Osteocyte (in vitro differentiated cells): ENCODE measurements around the gene PDIK1L. TPM values are rescaled to one million over a fixed set of nuclear protein-coding genes. Genes with fewer than 3 reads are reported as not detected.

Experiments
- DNase-seq: peaks from one replicate; pipeline ENCODE4 v3.0.0; 2021; ENCODE audit warnings: mixed read lengths; ENCODE audit not compliant: unreplicated experiment; ENCODE audit errors: extremely low spot score
- H3K27ac Mint-ChIP-seq: one replicate; pipeline ENCODE4 v1.8.0; 2021; ENCODE audit warnings: mild to moderate bottlenecking, mixed read lengths; ENCODE audit not compliant: unreplicated experiment
- H3K27me3 Mint-ChIP-seq: one replicate; pipeline ENCODE4 v1.8.0; 2021; ENCODE audit warnings: mixed read lengths; ENCODE audit not compliant: unreplicated experiment
- H3K36me3 Mint-ChIP-seq: one replicate; pipeline ENCODE4 v1.8.0; 2021; ENCODE audit warnings: mixed read lengths; ENCODE audit not compliant: unreplicated experiment
- H3K4me1 Mint-ChIP-seq: one replicate; pipeline ENCODE4 v1.8.0; 2021; ENCODE audit warnings: mixed read lengths; ENCODE audit not compliant: unreplicated experiment
- H3K4me3 Mint-ChIP-seq: one replicate; pipeline ENCODE4 v1.8.0; 2021; ENCODE audit warnings: mild to moderate bottlenecking, moderate library complexity, mixed read lengths; ENCODE audit not compliant: unreplicated experiment
- H3K9me3 Mint-ChIP-seq: one replicate; pipeline ENCODE4 v1.8.0; 2021; ENCODE audit warnings: mixed read lengths; ENCODE audit not compliant: unreplicated experiment
- total RNA-seq: library from RNA; stranded (reverse); gene quantifications from 2 replicates; pipeline ENCODE4 v1.2.1, GENCODE V29; 2021
- TF ChIP-seq, protein P1 (sequence below): fragments of 200-600 bp; sonication (generic); IDR thresholded peaks from 2 replicates; pipeline ENCODE4 v1.5.0; 2021; ENCODE audit warnings: antibody characterized with exemption, mild to moderate bottlenecking, moderate library complexity

Gene PDIK1L
- total RNA-seq, 1 donor from 2014 or later: 7.8 TPM

DNA sequence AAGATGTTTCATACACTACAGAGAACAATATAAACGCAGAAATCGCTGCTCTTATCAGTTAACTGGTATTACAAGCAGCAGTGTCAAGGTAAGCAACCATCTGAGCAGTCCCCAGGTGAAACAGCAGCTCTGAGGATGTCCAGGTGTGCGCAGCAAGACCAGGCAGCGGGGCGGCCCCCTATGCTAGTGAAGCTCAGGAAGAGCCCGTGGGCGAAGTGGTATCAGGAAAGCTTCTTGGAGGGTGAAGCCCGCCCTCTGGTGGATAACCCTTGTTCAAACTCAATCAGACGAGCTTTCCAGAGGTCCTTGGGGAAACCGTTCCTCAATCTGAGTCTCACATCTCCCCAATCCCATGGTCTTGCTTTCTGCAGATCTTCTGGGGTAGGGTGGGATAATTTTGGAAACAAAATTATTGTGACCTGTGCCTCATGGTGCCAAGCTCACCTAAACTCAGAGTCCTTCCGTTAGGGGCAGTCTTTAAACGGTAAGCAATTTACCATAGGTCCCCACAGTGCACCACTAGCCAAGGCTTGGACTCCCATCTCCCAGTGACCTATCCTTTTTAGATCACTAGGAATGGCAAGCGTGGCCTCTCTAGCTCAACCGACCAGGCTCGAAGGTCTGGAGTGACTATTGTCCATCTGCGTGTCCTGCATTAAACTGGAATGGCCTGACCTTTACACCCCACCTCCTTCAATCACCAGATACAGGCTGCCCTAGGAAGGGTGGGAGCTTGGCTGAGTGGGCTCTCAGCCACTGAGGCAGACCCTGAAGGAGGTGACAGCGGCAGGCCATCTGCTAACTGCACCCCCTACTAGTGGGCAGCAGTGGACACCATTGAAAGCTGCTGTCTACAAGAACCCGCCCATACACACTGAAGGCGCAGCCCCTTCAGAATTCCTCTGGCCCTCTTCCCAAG lies 33.7 kb downstream of the PDIK1L start:
- peaks cover 28% of the 10 kb centered on the region for H3K27me3 Mint-ChIP-seq
- TF ChIP-seq, protein P1, sequence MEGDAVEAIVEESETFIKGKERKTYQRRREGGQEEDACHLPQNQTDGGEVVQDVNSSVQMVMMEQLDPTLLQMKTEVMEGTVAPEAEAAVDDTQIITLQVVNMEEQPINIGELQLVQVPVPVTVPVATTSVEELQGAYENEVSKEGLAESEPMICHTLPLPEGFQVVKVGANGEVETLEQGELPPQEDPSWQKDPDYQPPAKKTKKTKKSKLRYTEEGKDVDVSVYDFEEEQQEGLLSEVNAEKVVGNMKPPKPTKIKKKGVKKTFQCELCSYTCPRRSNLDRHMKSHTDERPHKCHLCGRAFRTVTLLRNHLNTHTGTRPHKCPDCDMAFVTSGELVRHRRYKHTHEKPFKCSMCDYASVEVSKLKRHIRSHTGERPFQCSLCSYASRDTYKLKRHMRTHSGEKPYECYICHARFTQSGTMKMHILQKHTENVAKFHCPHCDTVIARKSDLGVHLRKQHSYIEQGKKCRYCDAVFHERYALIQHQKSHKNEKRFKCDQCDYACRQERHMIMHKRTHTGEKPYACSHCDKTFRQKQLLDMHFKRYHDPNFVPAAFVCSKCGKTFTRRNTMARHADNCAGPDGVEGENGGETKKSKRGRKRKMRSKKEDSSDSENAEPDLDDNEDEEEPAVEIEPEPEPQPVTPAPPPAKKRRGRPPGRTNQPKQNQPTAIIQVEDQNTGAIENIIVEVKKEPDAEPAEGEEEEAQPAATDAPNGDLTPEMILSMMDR: peak; percentile 83
- H3K4me1 Mint-ChIP-seq: peaks cover 2% of the 10 kb centered on the region
- H3K9me3 Mint-ChIP-seq: no peaks in the 10 kb centered on the region
- H3K36me3 Mint-ChIP-seq: no peaks in the 10 kb centered on the region
- no peak overlapping the region for H3K27ac Mint-ChIP-seq
- DNase-seq: peak; percentile 89
- H3K4me3 Mint-ChIP-seq: no peak overlapping the region

DNA sequence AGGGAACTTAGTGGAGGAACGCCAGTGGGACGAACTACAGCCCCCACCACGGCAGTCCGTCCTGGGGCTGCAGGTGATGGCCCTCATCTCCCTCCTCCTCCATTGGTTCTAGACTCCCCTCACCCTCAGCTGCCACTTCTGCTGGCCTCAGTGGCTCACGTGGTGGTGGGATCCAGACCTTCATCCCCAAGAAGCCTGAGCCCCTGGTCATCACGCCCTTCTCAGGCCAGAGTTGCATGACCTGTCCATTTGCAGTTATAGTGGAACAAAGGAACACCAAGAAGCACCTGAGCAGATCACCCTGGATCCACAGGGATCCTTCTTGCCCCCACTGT lies 34.3 kb downstream of the PDIK1L start:
- Mint-ChIP-seq H3K27me3 (peaks cover 29% of the 10 kb centered on the region), H3K27ac (no peak overlapping the region), H3K4me1 (peaks cover 2% of the 10 kb centered on the region), H3K36me3 (no peaks in the 10 kb centered on the region), H3K4me3 (no peak overlapping the region), H3K9me3 (no peaks in the 10 kb centered on the region)
- no peak for DNase-seq
- TF ChIP-seq, protein P1: no peak

DNA sequence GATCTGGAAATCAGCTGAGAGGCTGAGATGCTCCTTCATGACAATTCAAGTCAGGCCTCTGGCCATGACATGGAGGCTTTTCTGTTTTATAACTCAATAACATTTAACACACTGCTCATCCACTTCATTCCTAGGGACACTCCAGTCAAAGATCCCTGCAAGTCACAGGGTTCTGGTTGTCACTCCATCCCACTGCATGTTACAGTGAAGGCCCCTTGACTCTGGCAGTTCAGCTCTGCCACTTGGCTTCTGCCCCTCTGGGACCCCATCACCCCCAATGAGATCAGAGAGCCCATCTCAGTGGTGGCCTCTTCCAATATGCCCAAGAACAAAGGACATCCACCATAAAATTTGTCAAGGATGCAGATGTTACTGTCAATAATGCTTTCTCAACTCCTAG lies 37.3 kb downstream of the PDIK1L start:
- Mint-ChIP-seq H3K27me3 (peaks cover 42% of the 10 kb centered on the region), H3K27ac (no peak overlapping the region), H3K9me3 (no peaks in the 10 kb centered on the region), H3K4me1 (peaks cover 2% of the 10 kb centered on the region), H3K36me3 (no peaks in the 10 kb centered on the region), H3K4me3 (no peak overlapping the region)
- TF ChIP-seq, protein P1: no peak
- peak; percentile 66 for DNase-seq

DNA sequence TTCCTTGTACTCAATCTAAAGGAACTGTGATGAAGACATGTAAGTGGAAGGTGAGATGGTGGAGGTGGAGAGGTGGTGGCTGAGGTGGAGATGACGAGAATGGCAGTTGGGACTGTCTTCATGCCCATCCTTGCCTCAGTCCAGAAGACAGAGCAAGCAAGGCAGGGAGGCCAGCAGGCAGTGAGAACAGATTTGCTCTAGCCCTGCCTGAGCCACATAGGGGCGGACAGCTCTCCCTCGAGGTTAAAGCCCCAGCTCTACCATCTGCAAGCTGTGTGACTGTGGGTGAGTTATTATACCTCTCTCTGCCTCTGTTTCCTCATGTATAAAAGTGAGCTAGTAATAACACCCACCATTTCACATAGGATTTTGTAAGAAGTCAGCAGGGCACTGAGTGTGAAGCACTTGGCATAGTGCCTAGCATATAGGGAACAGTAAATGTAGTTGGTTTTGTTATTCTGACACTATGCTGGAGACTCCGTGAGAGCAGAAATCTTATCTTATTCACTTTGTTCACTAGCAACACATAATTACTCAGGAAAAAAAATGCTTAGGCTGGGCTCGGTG lies 42.4 kb downstream of the PDIK1L start:
- H3K27ac Mint-ChIP-seq: no peak overlapping the region
- H3K36me3 Mint-ChIP-seq: no peaks in the 10 kb centered on the region
- no peak for DNase-seq
- TF ChIP-seq, protein P1: no peak
- H3K9me3 Mint-ChIP-seq: no peaks in the 10 kb centered on the region
- peaks cover 10% of the 10 kb centered on the region for H3K4me1 Mint-ChIP-seq
- no peak overlapping the region for H3K4me3 Mint-ChIP-seq
- H3K27me3 Mint-ChIP-seq: peaks cover 48% of the 10 kb centered on the region

DNA sequence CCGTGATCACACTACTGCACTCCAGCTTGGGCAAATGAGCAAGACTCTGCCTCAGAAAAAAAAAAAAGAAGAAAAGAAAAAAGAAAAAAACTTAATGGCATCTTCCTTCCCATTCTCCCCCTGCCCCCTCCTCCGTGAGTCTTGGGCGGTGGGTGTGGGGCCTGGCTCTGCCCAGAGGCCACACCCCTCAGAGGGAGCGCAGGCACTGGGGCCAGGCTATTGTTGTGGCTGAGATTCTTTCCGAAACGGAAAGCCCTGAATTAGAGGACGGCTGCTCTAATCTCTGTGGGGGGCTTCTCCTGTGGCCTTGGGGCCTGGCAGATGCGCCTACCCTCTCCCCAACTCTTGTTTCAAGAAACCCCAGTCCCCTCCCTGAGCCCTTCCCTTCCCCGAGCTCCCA lies 43.1 kb downstream of the PDIK1L start:
- H3K27ac Mint-ChIP-seq: no peak overlapping the region

More for the DNA sequence above, 43.1 kb downstream of the PDIK1L start:
- DNase-seq: no peak
- Mint-ChIP-seq H3K27me3 (peaks cover 46% of the 10 kb centered on the region), H3K36me3 (no peaks in the 10 kb centered on the region), H3K9me3 (no peaks in the 10 kb centered on the region), H3K4me3 (no peak overlapping the region), H3K4me1 (peaks cover 10% of the 10 kb centered on the region)
- TF ChIP-seq, protein P1: no peak
